Tibial artery (tissue), 4 donors: ENCODE measurements around the gene GGT5.
"Not testable (repeated sequence)": the region's sequence is repeated elsewhere in the genome, so short reads cannot be mapped to it uniquely, and the experiment has no call there.

ENCODE experiments used
- DNase-seq, 2 donors: peaks; one replicate each; pipeline ENCODE4 v3.0.0-alpha.2; 2019
- H3K27ac ChIP-seq, 2 donors: fragments of 200-600 bp; sonication (generic) in 1 of 2; 1 replicate in 1 of 2; 2 replicates in 1 of 2; pipeline ENCODE4 v1.5.1; 2018 to 2019; ENCODE audit warnings: mild to moderate bottlenecking in 1 of 2
- H3K27me3 ChIP-seq, 2 donors: fragments of 200-600 bp; sonication (generic) in 1 of 2; one replicate each; pipeline versions ENCODE4 v1.5.1 to v1.6.0; 2016 to 2019
- H3K36me3 ChIP-seq, 3 donors: fragments of 200-600 bp; sonication (generic) in 2 of 3; one replicate each; pipeline ENCODE4 v1.5.1; 2016 to 2019; ENCODE audit warnings: mild to moderate bottlenecking in 2 of 3
- H3K4me1 ChIP-seq, 4 donors: fragments of 200-600 bp; sonication (generic) in 2 of 4; 1 replicate in 3 of 4; 2 replicates in 1 of 4; pipeline ENCODE4 v1.5.1; 2016 to 2019
- H3K4me3 ChIP-seq, 2 donors: fragments of 200-600 bp; sonication (generic) in 1 of 2; 1 replicate in 1 of 2; 2 replicates in 1 of 2; pipeline ENCODE4 v1.5.1; 2018 to 2019; ENCODE audit warnings: mild to moderate bottlenecking in 2 of 2
- H3K9me3 ChIP-seq, 3 donors: fragments of 200-600 bp; sonication (generic) in 1 of 3; one replicate each; pipeline ENCODE4 v1.5.1; 2016 to 2019
- CTCF ChIP-seq, 2 experiments: fragments of 200-600 bp in 1 of 2; fragments of 450-650 bp in 1 of 2; IDR thresholded peaks; one replicate each; pipeline ENCODE4 v1.5.1; 2017 to 2019; ENCODE audit warnings: antibody characterized with exemption in 2 of 2, mild to moderate bottlenecking in 1 of 2, moderate library complexity in 1 of 2
- intact Hi-C: fragments of 100-400 bp; cut with DNase I; formaldehyde crosslinking; loops from one replicate; pipeline ENCODE4 v1.15.0; 2023; ENCODE audit warnings: low total_unique reads

Gene GGT5

DNA sequence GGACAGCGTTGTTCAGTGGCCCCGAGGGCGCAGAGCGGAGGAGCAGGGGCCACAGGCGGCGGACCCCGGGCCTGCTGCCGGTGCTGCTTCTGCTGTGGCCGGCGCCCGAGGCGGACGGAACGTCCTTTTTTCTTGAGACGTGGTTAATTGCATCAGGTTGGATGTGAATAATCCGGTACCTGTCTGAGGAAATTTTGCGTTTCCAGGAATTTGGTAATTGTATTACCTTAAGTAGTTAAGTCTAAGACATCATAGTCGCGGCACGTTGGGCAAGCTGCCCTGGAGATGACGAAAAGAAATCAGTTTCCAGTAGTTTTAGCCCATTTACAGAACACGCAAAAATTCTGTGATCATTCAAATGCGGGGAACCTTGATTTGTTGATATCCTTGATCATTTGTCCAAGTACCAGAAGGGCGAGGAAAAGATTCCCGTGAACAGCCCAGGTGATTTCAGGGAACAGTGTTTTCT is 26.5 kb upstream of the GGT5 start:
- DNase-seq = peak in 1 of 2 donors; percentile 64

DNA sequence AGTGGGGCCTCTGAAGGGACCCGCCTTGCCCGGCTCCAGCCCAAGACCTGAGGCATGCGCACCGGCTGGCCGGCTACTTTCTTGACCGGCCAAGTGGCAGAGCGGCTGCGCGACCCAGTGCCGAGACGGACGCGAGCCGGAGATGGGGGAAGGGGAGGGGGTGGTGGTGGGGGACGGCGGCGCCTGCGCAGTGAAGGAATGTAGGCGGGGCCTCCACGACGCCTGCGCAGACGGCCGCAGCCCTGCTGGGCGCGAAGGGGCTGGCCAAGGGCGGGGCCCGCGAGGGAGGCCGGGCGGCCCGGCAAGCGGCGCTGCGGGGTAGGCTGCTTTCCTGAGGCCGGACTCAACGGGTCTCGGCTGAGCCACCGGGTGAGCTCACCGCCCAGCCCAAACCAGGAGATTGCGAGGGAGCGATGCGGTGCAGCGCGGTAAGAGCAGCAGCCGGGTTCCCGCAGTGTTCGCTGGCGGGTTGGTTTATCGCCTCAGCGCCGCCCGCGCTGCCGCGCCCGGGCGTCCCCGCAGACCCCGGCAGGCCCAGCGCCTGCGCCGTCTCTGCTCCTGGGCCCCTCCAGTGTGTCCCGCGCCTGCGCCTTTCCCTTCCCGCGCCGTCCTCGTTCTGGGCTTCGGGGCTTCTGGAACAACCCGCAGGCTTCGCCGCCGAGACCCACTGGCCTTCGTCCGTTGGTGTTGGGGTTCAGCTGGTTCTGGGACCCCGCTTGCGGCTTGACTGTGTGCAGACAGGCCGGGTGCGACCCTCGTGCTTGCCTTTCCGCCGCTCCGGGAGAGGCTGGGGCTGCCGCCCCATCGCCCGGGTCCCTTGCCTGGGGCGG is 25.9 kb upstream of the GGT5 start, which contains the start of gene SPECC1L:
Gene SPECC1L (plus strand): TSS at position 276 of the 830 bp plus-strand sequence. CDS start 31,401 bp downstream, outside the sequence.
- Histone ChIP-seq H3K9me3 (no peaks in the 10 kb centered on the region), H3K27ac (peak within 1 kb of the TSS; percentile 95 to 98), H3K27me3 (no peaks in the 10 kb centered on the region), H3K4me1 (peaks cover 0 to 39% (median 21%) of the 10 kb centered on the region in 4 donors), H3K36me3 (no peaks in the 10 kb centered on the region), H3K4me3 (peak within 1 kb of the TSS; percentile 82 to 90)
- peak; percentile 13 to 21 for TF ChIP-seq CTCF (IDR thresholded peaks at IDR 0.05)
- DNase-seq = peak; percentile 92 to 97
- intact Hi-C loops = no loop called here

More for the DNA sequence above, 26.5 kb upstream of the GGT5 start:
- H3K9me3 ChIP-seq = no peaks in the 10 kb centered on the region
- peak overlapping the region; percentile 82 to 90 for H3K4me3 ChIP-seq
- peak overlapping the region; percentile 95 to 98 for H3K27ac ChIP-seq
- H3K4me1 ChIP-seq = peaks cover 0 to 45% (median 21%) of the 10 kb centered on the region in 4 donors
- intact Hi-C loops = no loop called here
- no peaks in the 10 kb centered on the region for H3K27me3 ChIP-seq
- H3K36me3 ChIP-seq = no peaks in the 10 kb centered on the region
- no peak for TF ChIP-seq CTCF (IDR thresholded peaks at IDR 0.05)

GRCh38 chr22:24266495-24266894 is 21.6 kb upstream of the GGT5 start:
- intact Hi-C loops, H3K27ac ChIP-seq, H3K27me3 ChIP-seq, H3K4me1 ChIP-seq, H3K36me3 ChIP-seq, DNase-seq, H3K4me3 ChIP-seq, H3K9me3 ChIP-seq: not testable (repeated sequence)

GRCh38 chr22:24265734-24266133 is 20.9 kb upstream of the GGT5 start:
- intact Hi-C loops = no loop called here
- no peaks in the 10 kb centered on the region for H3K4me1 ChIP-seq
- no peak for TF ChIP-seq CTCF (IDR thresholded peaks at IDR 0.05)
- H3K9me3 ChIP-seq = no peaks in the 10 kb centered on the region
- no peaks in the 10 kb centered on the region for H3K36me3 ChIP-seq
- no peaks in the 10 kb centered on the region for H3K27me3 ChIP-seq
- DNase-seq = no peak
- H3K27ac ChIP-seq = no peak overlapping the region
- no peak overlapping the region for H3K4me3 ChIP-seq

DNA sequence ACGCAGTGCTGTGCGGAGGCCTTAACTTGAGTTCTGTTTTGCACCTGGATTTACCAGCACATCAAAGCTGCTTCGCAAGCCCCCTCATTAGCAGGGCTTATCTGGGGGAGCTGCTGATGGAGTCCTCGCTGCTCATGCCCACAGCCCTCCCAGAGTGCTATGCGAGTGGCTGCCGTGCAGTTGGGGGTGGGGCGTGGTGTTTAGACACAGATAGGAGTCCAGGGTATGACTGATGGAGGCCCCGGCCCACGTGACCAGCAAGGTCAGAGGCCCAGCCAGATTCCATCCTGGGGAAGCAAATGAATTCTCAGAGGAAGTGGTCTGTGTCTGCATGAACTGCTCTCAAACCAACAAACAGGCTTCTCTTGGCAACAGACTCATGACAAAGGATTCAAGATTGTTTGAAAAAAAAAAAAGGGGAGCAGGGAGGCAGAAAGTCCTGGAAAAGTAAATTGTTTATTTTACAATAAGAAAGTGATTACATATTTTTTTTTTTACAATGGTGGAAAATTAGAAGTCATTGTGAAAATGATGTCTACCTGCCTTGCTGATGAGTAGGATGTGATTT is 19.5 kb upstream of the GGT5 start:
- DNase-seq, H3K36me3 ChIP-seq, H3K27ac ChIP-seq, H3K4me1 ChIP-seq, intact Hi-C loops, H3K27me3 ChIP-seq, H3K4me3 ChIP-seq, H3K9me3 ChIP-seq: not testable (repeated sequence)

- H3K9me3 ChIP-seq, H3K36me3 ChIP-seq, H3K27ac ChIP-seq, H3K27me3 ChIP-seq, DNase-seq, H3K4me1 ChIP-seq, intact Hi-C loops, H3K4me3 ChIP-seq: not testable (repeated sequence)
These were observed 18.6 kb upstream of the GGT5 start for GRCh38 chr22:24263479-24263878.

DNA sequence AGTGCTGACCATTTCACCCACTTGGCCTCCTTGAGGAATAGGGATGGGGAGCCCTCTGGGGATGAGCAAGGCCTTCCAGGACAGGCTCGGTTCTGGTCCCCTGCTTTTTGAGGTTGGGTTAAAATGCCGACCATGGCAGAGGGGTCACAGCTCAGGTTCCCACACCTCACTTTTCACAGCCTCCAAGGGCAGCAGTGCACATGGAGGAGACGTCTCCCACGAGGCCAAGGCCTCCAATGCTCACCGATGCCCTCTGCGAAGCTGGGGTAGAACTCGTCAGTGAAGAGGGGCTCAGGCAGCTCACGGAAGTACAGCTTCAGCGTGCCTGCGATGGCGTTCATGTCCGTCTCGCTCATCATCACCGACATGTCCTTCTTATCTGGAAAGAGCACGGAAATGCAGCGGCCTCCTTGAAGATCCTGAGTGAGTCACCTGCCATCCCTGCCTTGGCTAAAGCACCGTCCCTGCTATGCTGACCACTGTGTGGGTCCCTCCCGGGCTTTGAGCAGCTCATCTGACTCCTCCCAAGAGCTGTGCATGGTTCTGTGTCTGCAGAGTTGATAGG is 17.4 kb upstream of the GGT5 start:
- intact Hi-C loops, H3K9me3 ChIP-seq, H3K4me1 ChIP-seq, DNase-seq, H3K4me3 ChIP-seq, H3K36me3 ChIP-seq, H3K27ac ChIP-seq, H3K27me3 ChIP-seq: not testable (repeated sequence)
